ENCODE data around the gene GALNS. TPM values are rescaled to one million over a fixed set of nuclear protein-coding genes. Genes with fewer than 3 reads are reported as not detected.

The GALNS gene
- total and polyA plus RNA-seq, 4 donors = 6.8 to 20.6 (median 10.8) TPM

DNA sequence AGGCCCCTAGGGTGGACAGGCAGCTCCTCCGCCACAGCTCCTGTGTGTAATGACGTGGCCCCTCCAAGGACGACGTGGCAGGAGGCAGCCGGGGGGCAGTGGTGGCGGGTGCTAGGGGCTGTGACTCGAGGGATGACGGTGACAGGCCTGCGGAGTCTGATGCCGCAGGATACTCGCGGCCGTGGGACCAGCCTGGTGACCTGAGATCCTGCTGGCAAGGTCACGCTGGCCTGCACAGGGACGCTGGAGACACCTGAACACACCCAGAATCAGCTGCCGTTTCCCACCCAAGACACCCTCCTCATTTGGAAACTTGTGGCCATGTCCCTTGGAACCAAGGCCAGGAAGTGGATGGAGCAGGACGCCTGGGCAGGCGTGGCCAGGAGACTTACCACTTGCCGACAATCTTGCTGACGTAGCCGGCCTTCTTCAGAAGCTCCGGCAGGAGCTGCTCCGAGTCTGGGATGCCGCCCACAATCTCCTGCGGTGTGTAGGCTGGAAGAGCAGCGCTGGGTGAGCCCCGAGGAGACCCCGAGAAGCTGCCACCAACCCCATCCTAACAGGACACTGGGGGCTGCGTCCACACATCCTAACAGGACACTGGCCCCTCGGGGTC, 16.0 kb downstream of the GALNS start:
- 94% methylated on average over 30 of the region's 30 CpGs for WGBS
- no peak overlapping the region for H3K4me3 ChIP-seq (ENCODE audit: low read depth in 1 of 3, low read length in 3 of 3)
- DNase-seq (ENCODE audit: low spot score) = no peak
- no peaks in the 10 kb centered on the region for H3K9me3 ChIP-seq (ENCODE audit: control insufficient read depth in 4 of 4, low read length in 3 of 4)
- peaks cover 0 to 26% (median 5%) of the 10 kb centered on the region in 4 donors for H3K36me3 ChIP-seq (ENCODE audit: control insufficient read depth in 4 of 4, insufficient read depth in 3 of 4, low read depth in 1 of 4, low read length in 3 of 4)
- H3K27me3 ChIP-seq (ENCODE audit: control insufficient read depth in 4 of 4, insufficient read depth in 4 of 4, low read length in 3 of 4) = no peaks in the 10 kb centered on the region
- no peak for TF ChIP-seq JUND (IDR thresholded peaks at IDR 0.05)
- no peak for TF ChIP-seq RAD21 (IDR thresholded peaks at IDR 0.05)
- TF ChIP-seq, protein P1, sequence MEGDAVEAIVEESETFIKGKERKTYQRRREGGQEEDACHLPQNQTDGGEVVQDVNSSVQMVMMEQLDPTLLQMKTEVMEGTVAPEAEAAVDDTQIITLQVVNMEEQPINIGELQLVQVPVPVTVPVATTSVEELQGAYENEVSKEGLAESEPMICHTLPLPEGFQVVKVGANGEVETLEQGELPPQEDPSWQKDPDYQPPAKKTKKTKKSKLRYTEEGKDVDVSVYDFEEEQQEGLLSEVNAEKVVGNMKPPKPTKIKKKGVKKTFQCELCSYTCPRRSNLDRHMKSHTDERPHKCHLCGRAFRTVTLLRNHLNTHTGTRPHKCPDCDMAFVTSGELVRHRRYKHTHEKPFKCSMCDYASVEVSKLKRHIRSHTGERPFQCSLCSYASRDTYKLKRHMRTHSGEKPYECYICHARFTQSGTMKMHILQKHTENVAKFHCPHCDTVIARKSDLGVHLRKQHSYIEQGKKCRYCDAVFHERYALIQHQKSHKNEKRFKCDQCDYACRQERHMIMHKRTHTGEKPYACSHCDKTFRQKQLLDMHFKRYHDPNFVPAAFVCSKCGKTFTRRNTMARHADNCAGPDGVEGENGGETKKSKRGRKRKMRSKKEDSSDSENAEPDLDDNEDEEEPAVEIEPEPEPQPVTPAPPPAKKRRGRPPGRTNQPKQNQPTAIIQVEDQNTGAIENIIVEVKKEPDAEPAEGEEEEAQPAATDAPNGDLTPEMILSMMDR (IDR thresholded peaks at IDR 0.05; ENCODE audit: low read depth, low read length, missing input control) = no peak
- TF ChIP-seq HNF4G (IDR thresholded peaks at IDR 0.05) = no peak
- no peak for TF ChIP-seq EGR1 (IDR thresholded peaks at IDR 0.05; ENCODE audit: low read depth in 2 of 2)
- TF ChIP-seq SP1 (IDR thresholded peaks at IDR 0.05) = no peak
- TF ChIP-seq HNF4A (conservative IDR thresholded peaks at IDR 0.05) = no peak
- TF ChIP-seq TAF1 (conservative IDR thresholded peaks at IDR 0.05) = no peak
- TF ChIP-seq GABPA (IDR thresholded peaks at IDR 0.05 in 1 of 2, conservative IDR thresholded peaks at IDR 0.05 in 1 of 2) = no peak
- TF ChIP-seq, protein P2, sequence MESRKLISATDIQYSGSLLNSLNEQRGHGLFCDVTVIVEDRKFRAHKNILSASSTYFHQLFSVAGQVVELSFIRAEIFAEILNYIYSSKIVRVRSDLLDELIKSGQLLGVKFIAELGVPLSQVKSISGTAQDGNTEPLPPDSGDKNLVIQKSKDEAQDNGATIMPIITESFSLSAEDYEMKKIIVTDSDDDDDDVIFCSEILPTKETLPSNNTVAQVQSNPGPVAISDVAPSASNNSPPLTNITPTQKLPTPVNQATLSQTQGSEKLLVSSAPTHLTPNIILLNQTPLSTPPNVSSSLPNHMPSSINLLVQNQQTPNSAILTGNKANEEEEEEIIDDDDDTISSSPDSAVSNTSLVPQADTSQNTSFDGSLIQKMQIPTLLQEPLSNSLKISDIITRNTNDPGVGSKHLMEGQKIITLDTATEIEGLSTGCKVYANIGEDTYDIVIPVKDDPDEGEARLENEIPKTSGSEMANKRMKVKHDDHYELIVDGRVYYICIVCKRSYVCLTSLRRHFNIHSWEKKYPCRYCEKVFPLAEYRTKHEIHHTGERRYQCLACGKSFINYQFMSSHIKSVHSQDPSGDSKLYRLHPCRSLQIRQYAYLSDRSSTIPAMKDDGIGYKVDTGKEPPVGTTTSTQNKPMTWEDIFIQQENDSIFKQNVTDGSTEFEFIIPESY (IDR thresholded peaks at IDR 0.05) = no peak
- TF ChIP-seq RXRA (IDR thresholded peaks at IDR 0.05) = no peak
- H3K9ac ChIP-seq (ENCODE audit: low read depth in 1 of 2, low read length in 2 of 2) = no peak overlapping the region
- no peaks in the 10 kb centered on the region for H3K4me1 ChIP-seq (ENCODE audit: control insufficient read depth in 4 of 4, insufficient read depth in 4 of 4, low read length in 3 of 4)
- no peak overlapping the region for H3K27ac ChIP-seq (ENCODE audit: low read depth in 1 of 2, low read length in 2 of 2)

DNA sequence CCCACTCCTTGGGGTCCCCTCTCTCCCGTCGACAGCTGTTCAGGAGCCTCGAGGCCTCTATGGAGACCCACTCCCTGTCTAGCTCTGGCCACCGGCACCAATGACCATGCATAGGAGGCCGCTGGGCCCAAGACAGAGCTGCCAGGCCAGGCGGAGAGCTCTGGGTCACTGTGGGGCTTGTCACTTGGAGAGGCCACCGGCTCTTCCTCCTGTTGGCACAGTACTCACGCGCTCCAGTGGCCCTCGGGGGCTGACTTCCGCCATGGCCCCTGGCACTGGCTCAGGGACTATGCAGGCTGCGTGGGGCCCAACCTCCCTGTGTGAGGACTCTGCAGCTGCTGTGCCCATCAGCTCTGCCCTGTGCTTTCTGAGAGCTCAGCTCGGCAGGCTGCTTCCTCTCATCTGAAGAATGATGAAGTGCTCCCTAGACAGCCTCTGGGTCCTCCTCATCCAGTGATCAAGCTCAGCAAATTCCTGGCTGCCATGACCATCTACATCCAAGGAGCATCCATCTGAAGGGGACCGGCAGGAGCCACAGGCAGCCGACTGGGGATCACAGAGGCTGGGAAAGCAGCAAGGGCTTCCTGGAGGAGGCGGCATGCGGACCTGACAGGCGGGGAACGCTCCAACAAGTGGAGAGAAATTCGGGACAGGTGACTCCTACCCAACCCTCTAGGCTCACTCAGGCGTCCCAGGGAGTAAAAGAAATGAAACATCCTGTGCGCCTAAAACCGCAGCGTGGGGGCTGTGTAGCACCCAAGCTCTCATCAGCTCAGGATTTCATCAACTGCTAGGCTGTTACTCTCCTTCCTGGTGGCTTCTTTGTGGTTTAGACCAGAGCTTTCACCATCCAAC, 16.8 kb downstream of the GALNS start:
- TF ChIP-seq SP1 (IDR thresholded peaks at IDR 0.05) (no peak), RAD21 (IDR thresholded peaks at IDR 0.05) (no peak), NR2F2 (IDR thresholded peaks at IDR 0.05) (no peak), YY1 (IDR thresholded peaks at IDR 0.05) (no peak), EGR1 (IDR thresholded peaks at IDR 0.05; ENCODE audit: low read depth in 2 of 2) (no peak), FOXA2 (IDR thresholded peaks at IDR 0.05) (no peak)
- TF ChIP-seq, protein P3, sequence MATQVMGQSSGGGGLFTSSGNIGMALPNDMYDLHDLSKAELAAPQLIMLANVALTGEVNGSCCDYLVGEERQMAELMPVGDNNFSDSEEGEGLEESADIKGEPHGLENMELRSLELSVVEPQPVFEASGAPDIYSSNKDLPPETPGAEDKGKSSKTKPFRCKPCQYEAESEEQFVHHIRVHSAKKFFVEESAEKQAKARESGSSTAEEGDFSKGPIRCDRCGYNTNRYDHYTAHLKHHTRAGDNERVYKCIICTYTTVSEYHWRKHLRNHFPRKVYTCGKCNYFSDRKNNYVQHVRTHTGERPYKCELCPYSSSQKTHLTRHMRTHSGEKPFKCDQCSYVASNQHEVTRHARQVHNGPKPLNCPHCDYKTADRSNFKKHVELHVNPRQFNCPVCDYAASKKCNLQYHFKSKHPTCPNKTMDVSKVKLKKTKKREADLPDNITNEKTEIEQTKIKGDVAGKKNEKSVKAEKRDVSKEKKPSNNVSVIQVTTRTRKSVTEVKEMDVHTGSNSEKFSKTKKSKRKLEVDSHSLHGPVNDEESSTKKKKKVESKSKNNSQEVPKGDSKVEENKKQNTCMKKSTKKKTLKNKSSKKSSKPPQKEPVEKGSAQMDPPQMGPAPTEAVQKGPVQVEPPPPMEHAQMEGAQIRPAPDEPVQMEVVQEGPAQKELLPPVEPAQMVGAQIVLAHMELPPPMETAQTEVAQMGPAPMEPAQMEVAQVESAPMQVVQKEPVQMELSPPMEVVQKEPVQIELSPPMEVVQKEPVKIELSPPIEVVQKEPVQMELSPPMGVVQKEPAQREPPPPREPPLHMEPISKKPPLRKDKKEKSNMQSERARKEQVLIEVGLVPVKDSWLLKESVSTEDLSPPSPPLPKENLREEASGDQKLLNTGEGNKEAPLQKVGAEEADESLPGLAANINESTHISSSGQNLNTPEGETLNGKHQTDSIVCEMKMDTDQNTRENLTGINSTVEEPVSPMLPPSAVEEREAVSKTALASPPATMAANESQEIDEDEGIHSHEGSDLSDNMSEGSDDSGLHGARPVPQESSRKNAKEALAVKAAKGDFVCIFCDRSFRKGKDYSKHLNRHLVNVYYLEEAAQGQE (IDR thresholded peaks at IDR 0.05) = no peak
- TF ChIP-seq, protein P4, sequence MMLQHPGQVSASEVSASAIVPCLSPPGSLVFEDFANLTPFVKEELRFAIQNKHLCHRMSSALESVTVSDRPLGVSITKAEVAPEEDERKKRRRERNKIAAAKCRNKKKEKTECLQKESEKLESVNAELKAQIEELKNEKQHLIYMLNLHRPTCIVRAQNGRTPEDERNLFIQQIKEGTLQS (IDR thresholded peaks at IDR 0.05) = no peak
- Histone ChIP-seq H3K9ac (ENCODE audit: low read depth in 1 of 2, low read length in 2 of 2) (no peak overlapping the region), H3K27me3 (ENCODE audit: control insufficient read depth in 4 of 4, insufficient read depth in 4 of 4, low read length in 3 of 4) (no peaks in the 10 kb centered on the region), H3K27ac (ENCODE audit: low read depth in 1 of 2, low read length in 2 of 2) (no peak overlapping the region), H3K4me3 (ENCODE audit: low read depth in 1 of 3, low read length in 3 of 3) (no peak overlapping the region), H3K36me3 (ENCODE audit: control insufficient read depth in 4 of 4, insufficient read depth in 3 of 4, low read depth in 1 of 4, low read length in 3 of 4) (peaks cover 0 to 31% (median 6%) of the 10 kb centered on the region in 4 donors), H3K9me3 (ENCODE audit: control insufficient read depth in 4 of 4, low read length in 3 of 4) (no peaks in the 10 kb centered on the region), H3K4me1 (ENCODE audit: control insufficient read depth in 4 of 4, insufficient read depth in 4 of 4, low read length in 3 of 4) (no peaks in the 10 kb centered on the region)
- WGBS = 92% methylated on average over 24 of the region's 24 CpGs
- DNase-seq (ENCODE audit: low spot score) = no peak
